HUDEP-2 (cell line): ENCODE results near the gene BRI3BP.
A peak's percentile ranks its signal among the peaks of the same experiment; 100 is the strongest.
"Not testable (repeated sequence)": the region's sequence is repeated elsewhere in the genome, so short reads cannot be mapped to it uniquely, and the experiment has no call there.

Source experiments
- DNase-seq, 76 experiments: peaks; one replicate each; lab custom pipeline; 2025; ENCODE audit not compliant: unreplicated experiment in 76 of 76; lab: John Stamatoyannopoulos, UW

BRI3BP gene

DNA sequence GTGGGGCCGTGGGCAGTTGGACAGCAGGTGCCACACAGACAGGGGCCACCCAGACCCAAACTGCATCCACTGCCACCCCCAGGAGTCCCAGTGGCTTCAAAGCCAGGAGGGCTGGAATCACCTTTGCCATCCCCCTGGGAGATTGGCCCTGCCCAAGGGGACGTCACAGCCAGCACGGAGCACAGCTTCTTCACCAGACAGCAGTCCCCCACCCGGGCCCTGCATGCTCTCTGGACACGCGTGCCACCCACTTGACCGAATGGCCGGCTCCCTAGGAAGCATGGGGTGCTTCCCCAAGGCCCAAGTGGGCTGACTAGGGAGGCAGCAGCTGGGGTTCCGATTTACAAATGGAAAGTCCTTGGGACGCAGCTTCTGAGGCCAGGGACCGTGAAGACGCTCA is 21.8 kb upstream of the BRI3BP start:
- no peak for DNase-seq

DNA sequence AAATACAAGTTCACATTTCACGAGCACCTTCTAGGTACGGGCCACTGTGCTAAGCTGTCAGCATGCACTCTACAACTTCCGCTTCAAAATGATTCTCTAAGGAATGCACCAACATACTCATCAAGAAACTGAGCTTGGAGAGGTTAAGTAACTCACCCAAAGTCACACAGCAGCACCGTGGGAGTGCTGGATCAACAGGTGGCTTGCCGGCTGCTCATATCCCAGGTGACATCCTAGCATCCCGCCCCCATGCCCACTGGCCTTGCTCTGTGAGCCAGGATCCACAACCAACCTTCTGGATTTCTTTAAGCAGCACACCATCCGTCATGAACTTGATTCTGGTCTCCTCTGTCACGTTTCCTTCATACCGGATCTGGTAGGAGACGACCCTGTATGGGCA is 21.2 kb upstream of the BRI3BP start:
- DNase-seq: no peak

DNA sequence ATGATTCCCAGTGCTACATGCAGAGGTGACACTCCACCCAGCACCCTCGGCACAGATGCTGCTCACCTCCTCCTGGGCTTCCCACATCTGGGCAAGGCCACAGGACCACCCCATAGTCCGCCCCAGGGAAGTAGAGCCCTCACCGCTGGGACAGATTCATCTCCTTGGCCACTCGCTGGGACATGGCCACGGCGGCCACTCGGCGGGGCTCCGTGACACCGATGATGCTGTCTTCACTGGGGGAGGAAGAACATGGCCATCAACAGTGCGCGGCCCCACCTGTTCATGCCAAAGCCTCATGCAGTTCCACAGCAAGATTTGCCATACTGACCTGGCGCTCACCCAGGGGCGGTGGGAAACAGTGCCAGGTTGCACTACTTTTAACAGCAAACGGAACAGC is 18.2 kb upstream of the BRI3BP start:
- no peak for DNase-seq

DNA sequence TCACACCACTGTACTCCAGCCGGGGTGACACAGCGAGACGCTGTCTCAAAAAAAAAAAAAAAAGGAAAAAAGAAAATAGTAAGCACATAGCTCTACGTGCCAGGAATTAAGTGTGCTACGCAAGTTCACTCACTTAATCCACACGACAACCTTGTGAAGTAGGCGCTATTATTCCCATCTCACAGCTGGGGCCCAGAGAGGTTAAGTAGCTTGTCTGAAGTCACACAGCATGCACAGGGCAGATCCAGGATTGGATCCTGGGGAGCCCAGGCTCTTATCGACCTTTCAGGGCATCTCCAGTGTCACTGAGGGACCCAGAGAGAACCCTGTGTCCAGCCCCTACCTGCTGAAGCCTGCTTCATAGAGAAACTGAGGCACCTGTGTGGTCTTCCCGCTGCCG is 16.4 kb upstream of the BRI3BP start:
- DNase-seq: no peak

DNA sequence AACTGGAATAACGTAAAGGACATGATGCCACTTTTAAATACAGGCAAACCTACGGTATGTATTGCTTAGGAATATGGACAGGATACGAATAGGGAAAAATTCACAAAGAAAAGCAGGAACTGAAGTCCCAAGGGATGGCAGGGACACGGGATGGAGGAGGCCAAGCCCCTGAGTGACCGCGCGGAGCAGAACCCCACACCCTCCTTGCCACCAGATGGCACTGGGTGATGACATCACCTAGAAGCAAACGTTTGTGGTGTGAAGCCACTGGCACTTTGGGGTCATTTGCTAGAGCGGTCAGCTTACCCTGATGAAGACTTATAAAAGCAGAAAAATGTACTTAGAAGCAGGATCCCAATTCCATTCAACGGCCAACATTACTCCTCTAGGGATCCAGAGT is 13.9 kb upstream of the BRI3BP start:
- DNase-seq: no peak

DNA sequence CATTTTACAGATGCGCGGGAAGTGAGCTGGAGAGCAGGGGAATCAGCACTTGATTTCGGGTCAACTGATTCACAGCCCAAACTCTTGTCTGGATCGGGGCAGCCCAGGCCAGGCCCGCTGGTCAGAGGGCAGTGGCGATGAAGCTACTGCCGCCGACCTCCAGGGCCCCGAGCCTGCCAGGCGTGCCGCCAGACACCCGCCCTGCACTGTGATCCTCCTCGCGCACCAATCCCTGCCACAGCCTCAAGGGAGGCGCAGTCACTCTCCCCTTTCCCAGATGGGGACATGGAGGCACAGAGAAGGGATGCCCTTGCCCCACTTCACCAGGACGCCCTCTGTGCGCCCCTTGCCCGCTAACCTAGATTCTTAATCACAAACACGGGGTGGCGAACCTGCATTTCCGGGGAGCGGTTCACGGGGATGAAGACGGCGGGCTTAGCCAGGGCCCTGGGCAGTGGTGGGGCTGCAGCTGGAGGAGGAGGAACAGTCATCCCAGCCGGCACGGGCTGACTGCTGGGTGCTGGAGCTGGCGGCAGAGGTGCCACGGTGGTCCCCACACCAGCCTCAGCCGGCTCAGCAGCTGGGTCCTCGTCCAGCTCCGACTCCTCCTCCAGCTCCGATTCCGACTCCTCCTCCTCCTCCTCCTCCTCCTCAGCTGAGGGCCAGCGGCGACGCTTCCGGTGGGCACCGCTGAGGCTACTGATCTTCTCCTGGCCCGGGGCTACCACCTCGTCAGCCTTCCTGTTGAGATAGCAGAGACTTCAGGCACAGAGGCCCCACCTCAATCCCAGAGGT is 13.2 kb upstream of the BRI3BP start:
- DNase-seq: no peak

DNA sequence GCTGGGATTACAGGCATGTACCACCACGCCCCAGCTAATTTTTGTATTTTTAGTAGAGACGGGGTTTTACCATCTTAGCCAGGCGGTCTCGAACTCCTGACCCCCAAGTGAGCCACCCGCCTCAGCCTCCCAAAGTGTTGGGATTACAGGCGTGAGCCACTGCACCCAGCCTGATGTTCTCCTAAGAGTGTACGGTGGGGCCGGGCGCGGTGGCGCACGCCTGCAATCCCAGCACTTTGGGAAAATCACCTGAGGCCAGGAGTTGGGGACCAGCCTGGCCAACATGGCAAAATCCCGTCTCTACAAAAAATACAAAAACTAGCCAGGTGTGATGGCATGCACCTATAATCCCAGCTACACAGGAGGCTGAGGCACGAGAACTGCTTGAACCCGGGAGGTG is 6.6 kb upstream of the BRI3BP start:
- not testable (repeated sequence) for DNase-seq

DNA sequence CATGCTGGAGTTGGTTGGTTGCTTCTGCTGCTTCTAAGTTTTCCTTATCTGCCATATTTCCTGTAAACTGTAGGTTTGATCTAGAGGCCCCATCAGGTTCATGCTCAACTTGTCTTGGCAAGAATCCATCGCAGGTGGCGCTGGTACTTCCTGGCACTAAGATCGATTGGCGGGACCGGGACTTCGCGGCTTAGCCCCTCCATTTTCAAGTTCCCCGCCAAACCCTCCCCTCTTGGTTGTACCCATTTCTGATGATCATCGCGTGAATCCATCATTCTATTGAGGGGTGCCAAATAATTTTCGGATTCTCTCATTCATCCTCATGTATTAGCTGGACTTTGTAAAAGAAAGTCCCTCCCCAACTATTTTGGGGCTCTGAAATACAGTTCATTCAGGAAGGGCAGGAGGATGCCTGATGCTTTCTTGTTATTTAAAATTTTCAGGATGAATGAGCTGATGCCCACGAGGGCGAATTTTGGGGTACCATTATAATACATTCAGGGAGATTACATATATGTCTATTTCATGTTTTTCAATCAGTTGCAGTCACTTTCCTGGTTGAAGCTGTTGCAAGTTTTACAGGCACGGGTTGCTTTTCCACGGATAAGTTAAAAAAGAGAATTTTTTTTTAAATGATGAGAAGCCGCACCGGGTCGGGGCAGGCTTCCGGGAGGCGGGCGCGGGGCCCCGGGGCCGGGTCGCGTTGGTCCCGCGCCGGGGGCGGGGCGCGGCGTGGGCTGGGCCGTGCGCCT is 395 bp upstream of the BRI3BP start:
- peak in 73 of 76 experiments; percentile 6 to 85 (median 63) for DNase-seq

DNA sequence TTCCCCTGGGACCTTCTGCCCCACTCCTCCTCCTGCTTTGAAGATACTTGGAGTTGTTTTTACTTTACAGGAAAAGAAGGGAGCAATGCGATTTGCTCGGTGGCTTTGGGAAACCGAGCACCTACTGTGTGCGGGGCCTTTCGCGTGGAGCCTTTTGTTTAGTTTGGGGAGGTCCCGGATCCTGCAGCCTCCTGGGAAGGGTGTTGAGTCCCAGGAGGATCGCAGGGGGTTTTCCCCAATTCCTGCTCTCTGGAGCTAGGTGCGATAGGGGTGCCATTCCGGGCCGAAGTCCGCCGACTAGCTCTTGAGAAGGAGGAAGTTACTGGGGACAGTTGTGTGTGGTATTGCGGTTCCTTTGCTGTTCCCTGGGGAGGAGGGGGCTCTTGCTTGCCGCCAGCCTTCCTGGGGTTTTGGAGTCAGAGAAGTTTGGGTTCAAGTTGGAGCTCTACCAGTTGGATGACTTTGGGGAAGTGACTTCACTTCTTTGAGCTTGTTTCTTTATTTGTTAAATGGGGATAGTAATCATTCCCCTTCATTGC is 1.1 kb downstream of the BRI3BP start:
- DNase-seq: peak in 19 of 76 experiments; percentile 2 to 43 (median 16)

DNA sequence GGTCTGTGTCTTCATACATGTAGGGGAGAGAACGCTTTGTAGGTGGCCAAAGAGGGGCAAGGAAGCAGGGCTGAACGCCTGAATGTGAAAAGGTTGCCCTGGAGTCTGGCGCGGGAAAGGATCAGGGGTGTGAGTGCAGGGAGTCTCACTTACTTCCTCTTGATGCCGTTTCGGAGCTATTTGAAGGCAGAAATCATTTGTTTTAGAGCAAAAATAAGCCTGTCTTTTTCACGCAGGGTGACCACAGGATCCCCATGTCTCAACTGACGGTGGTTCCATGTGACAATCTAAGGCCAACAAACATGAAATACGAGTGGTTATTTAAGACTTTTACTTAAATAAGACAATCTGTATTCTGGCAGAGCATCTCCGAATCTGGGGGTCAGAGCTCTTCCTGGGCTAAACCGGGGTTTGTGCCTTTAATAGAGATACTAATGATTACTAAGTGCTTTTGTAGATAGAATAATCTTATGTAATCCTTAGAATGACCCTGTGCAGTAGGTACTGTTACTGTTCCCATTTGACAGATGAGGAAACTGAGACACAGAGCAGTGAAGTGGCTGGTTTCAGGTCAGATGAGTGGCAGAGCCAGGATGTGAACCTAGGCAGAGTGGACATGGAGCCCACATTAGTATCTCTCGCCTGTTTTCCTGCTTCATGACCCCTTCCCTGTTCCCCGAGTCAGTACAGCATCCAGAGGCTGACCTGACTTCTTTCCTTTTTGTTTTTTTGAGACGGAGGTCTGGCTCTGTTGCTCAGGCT is 1.9 kb downstream of the BRI3BP start:
- peak in 6 of 76 experiments; percentile 3 to 17 (median 15) for DNase-seq

DNA sequence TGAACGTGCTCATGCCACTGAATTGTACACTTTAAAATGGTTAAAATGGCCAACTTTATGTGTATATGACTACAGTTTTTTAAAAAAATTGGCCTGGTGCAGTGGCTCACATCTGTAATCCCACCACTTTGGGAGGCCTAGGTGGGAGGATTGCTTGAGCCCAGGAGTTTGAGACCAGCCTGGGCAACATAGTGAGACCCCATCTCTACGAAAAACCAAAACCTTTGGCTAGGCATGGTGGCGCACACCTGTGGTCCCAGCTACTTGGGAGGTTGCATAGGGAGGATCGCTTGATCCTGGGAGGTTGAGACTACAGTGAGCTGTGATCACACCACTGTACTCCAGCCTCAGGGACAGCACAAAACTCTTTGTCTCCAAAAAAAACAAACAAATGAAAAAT is 5.3 kb downstream of the BRI3BP start:
- DNase-seq: no peak

DNA sequence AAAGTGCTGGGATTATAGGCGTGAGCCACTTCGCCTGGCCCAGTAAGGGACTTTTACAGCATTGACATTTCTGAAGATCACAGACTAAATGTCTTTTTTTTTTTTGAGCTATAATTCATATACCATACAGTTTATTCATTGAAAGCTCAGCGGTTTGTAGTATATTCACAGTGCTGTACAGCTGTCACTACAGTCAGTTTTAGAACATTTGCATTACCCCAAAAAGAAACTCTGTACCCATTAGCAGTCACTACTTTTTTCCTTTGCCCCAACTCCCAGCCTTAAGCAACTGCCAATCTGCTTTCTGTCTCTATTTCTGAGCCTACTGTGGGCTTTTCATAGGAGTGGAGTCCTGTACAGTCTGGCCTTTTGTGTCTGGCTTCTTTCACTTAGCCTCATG is 8.2 kb downstream of the BRI3BP start:
- no peak for DNase-seq

DNA sequence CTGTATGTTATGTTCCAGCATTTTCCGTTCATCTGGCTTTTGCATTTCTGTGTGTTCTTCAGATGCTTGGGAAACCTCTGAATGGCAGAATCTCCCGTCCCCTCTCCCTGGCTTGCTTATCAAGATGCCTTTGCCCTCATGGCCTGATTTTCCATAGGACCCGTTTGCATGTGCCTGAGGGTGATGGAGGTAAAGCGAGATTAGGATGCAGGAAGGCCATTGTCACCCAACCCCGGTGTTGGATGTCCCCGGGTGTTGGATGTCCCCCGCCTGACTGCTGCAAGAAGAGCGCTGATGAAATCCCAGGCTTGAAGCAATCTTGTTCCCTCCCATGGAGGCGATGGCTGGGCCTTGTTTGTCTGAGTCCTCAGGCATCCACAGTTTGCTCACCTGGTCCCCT is 9.6 kb downstream of the BRI3BP start:
- no peak for DNase-seq

DNA sequence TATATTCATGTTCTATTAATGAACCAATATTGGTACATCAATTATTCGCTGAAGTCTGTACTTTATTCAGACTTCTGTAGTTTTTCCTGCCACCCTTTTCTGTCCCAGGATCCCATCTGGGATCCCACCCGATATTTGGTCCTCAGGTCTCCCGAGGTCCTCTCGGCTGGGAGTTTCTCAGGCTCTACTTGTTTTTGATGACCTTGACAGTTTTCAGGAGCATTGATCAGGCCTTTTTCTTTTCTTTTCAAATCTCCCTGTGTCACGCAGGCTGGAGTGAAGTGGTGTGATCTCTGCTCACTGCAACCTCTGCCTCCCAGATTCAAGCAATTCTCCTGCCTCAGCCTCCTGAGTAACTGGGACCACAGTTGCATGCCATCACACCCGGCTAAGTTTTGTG is 11.2 kb downstream of the BRI3BP start:
- DNase-seq: no peak

DNA sequence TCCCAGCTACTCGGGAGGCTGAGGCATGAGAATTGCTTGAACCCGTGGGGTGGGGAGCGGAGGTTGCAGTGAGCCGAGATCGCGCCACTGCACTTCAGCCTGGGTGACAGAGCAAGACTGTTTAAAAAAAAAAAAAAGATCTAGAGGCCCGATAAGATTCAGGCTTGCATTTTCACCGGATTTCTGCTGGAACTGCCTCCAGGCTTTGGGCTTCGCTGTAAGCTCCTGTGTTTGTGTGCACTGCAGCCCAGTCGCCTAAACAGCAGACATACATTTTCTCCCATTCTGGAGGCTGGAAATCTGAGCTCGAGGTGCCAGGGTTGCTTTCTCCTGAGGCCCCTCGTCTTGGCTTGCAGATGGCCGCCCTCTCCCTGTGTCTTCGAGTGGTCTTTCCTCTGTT is 12.2 kb downstream of the BRI3BP start:
- DNase-seq: no peak

DNA sequence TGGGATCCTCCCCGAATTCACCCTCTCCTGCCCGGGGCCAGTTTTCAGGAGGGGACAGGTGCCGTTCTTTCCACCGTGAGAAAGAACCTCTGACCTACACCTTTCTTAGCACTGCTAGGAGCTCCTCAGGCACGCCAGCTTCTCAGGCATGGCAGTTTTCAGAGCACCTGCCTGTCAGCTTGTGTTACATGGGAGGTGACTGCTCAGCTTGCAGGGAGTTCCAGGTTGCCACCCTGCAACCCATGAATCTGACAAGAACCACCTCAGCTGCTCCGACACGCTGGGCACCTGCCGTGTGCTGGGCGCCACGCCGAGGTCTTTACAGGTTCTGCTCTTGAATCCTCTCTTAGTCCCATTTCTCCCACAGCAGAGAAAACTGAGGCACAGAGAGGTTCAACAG is 12.9 kb downstream of the BRI3BP start:
- DNase-seq: no peak

DNA sequence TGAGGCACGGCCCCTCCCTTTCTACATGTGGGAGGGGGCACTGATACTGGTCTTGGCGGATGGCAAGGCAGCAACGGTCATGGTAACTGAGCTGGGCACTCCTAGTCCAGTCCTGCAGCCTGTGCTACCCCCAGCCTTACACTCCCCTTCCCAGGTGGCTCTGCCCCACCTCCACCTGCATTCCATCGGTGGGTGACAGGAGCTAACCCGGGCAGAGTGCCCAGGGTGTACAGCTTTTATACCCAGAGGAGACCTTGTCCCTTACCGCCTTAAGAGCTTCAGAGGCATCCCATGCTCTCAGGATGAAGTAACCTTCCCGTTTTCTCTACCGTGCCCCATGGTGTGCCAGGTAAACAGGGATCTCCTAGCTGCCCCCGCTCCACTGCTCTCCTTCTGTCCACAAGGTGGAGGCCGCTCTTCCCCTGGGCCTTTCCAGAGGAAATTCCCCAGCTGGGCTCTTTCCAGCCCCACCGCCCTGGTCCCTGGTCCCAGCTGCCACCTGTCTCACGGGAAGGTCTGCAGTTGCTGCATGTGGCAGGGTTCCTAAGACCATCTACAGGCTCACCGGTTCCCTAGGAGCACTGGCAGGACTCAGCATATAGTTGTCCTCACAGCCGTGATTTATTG is 20.5 kb downstream of the BRI3BP start:
- no peak for DNase-seq

DNA sequence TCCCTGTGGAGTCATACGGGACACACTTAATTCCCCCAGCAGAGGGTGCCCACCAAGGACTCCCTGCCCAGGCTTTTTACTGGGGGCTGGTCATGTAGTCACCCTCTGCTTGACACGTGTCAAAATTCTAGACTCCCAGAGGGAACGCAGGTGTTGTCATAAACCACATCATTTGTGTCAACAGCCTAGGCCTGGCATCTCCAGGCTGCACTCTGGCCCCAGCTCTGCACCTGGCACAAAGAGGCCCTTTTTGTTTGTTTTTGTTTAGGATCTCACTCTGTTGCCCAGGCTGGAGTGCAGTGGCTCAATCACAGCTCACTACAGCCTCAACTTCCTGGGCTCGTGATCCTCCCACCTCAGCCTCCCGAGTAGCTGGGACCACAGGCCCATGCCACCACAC is 21.1 kb downstream of the BRI3BP start:
- DNase-seq: no peak

DNA sequence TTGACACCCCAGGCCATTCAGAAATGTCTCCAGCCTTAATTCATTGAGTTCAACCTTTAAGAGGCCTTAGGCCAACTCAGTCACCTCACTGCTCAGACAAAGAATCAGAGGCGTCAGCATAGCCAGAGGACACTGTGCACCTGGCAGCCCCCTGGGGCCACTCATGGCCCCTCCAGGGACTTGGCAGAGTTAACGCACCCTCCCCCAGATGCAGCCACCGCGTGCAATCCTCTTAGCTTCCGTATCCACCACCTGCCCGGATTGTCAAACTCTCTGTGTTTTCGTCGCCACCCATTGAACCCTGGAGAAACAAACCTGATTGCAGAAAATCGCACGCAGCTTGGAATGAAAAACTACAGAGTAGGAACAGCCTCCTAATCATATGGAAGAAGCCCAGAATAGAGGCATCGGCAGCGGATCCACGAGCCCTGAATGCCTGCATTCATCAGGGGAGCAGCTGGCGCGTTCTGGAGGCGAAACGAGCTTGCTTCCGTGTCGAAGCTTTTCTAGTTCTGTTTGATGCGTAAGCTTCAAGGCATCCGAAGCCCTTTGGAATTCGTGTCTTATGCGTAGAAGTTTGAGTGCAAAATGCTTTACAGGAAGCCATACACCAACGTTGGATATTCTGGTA is 22.4 kb downstream of the BRI3BP start:
- DNase-seq: no peak

DNA sequence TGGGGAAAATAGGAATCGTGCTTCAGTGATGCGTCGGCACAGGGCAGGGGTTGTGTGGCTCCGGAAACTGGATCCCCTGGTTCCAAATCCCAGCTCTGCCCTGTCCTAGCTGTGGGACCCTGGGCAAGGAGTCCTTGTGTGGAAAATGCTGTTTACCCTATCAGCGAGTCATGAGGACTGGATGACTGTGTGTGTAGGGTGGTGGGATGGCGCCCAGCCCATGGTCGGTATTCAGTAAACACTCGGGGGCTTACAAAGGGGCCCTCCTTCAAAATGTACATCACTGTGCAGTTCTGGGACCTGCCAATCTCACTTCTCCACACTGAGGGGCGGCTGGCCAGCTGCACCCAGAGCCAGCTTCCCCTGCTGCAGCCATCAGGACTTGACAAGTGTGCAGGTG is 24.4 kb downstream of the BRI3BP start:
- no peak for DNase-seq
